WTC11 (cell line): ENCODE results near the gene LCN10.

Experiments
- TF ChIP-seq, protein P1 (sequence below): fragments of 200-600 bp; IDR thresholded peaks from 2 replicates; pipeline ENCODE4 v1.8.0; 2022; ENCODE audit warnings: antibody characterized with exemption
- TF ChIP-seq, protein P2 (sequence below): sonication (generic); formaldehyde crosslinking; IDR thresholded peaks from 2 replicates; pipeline ENCODE4 v1.8.1; 2022; ENCODE audit warnings: mild to moderate bottlenecking, moderate library complexity, missing genetic modification reagents

DNA sequence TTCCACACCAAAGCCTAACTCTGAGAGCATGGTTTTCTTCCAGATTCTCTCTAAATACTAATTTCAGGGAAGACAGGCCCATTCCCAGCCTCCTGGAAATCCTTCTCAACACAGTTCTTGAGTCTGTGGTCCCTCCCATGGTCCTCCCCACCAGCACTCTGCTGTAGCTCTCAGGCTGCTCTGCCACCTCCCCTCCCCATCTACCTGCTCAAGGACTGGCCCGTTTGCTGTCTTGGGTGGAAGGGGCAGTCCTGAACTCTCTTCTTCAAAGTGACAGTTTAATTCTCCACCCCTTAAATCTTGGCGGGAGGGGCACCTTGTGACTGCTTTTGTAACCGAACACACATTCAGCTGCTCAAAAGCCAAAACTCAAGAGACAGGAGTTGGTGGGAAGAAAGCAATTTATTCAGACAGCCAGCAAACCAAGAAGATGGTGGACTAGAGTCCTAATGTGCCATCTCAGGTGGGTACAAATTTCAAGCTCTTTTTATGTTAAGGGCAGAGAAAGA lies 29.2 kb upstream of the LCN10 start:
- TF ChIP-seq, protein P1, sequence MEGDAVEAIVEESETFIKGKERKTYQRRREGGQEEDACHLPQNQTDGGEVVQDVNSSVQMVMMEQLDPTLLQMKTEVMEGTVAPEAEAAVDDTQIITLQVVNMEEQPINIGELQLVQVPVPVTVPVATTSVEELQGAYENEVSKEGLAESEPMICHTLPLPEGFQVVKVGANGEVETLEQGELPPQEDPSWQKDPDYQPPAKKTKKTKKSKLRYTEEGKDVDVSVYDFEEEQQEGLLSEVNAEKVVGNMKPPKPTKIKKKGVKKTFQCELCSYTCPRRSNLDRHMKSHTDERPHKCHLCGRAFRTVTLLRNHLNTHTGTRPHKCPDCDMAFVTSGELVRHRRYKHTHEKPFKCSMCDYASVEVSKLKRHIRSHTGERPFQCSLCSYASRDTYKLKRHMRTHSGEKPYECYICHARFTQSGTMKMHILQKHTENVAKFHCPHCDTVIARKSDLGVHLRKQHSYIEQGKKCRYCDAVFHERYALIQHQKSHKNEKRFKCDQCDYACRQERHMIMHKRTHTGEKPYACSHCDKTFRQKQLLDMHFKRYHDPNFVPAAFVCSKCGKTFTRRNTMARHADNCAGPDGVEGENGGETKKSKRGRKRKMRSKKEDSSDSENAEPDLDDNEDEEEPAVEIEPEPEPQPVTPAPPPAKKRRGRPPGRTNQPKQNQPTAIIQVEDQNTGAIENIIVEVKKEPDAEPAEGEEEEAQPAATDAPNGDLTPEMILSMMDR = no peak
- TF ChIP-seq, protein P2, sequence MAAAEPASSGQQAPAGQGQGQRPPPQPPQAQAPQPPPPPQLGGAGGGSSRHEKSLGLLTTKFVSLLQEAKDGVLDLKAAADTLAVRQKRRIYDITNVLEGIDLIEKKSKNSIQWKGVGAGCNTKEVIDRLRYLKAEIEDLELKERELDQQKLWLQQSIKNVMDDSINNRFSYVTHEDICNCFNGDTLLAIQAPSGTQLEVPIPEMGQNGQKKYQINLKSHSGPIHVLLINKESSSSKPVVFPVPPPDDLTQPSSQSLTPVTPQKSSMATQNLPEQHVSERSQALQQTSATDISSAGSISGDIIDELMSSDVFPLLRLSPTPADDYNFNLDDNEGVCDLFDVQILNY = no peak
